ENCODE measurements around the gene GAMT.

The GAMT gene

GRCh38 chr19:1382250-1382649, 19.1 kb downstream of the GAMT start:
- no peaks in the 10 kb centered on the region for H3K27me3 ChIP-seq (ENCODE audit: control insufficient read depth in 1 of 2, insufficient read depth in 2 of 2, low read length in 2 of 2)
- no peak overlapping the region for H3K9ac ChIP-seq (ENCODE audit: low read length in 2 of 2)
- H3K4me1 ChIP-seq (ENCODE audit: control insufficient read depth, insufficient read depth, low read length) = peaks cover 18% of the 10 kb centered on the region
- no peak overlapping the region for H3K27ac ChIP-seq (ENCODE audit: low read length)
- no peak overlapping the region for H3K4me3 ChIP-seq (ENCODE audit: low read length in 2 of 2)
- H3K36me3 ChIP-seq (ENCODE audit: control insufficient read depth in 2 of 2, insufficient read depth in 2 of 2, low read length in 2 of 2) = peaks cover 0 to 9% of the 10 kb centered on the region in 2 donors
- no peaks in the 10 kb centered on the region for H3K9me3 ChIP-seq (ENCODE audit: control insufficient read depth in 2 of 2, low read length in 2 of 2)

- Histone ChIP-seq H3K27ac (ENCODE audit: low read length) (no peak overlapping the region), H3K4me3 (ENCODE audit: low read length in 2 of 2) (no peak overlapping the region), H3K4me1 (ENCODE audit: control insufficient read depth, insufficient read depth, low read length) (peaks cover 10% of the 10 kb centered on the region), H3K27me3 (ENCODE audit: control insufficient read depth in 1 of 2, insufficient read depth in 2 of 2, low read length in 2 of 2) (no peaks in the 10 kb centered on the region), H3K9ac (ENCODE audit: low read length in 2 of 2) (no peak overlapping the region), H3K9me3 (ENCODE audit: control insufficient read depth in 2 of 2, low read length in 2 of 2) (no peaks in the 10 kb centered on the region), H3K36me3 (ENCODE audit: control insufficient read depth in 2 of 2, insufficient read depth in 2 of 2, low read length in 2 of 2) (peaks cover 7 to 8% of the 10 kb centered on the region in 2 donors)
These were observed 21.3 kb downstream of the GAMT start for GRCh38 chr19:1379961-1380489.

DNA sequence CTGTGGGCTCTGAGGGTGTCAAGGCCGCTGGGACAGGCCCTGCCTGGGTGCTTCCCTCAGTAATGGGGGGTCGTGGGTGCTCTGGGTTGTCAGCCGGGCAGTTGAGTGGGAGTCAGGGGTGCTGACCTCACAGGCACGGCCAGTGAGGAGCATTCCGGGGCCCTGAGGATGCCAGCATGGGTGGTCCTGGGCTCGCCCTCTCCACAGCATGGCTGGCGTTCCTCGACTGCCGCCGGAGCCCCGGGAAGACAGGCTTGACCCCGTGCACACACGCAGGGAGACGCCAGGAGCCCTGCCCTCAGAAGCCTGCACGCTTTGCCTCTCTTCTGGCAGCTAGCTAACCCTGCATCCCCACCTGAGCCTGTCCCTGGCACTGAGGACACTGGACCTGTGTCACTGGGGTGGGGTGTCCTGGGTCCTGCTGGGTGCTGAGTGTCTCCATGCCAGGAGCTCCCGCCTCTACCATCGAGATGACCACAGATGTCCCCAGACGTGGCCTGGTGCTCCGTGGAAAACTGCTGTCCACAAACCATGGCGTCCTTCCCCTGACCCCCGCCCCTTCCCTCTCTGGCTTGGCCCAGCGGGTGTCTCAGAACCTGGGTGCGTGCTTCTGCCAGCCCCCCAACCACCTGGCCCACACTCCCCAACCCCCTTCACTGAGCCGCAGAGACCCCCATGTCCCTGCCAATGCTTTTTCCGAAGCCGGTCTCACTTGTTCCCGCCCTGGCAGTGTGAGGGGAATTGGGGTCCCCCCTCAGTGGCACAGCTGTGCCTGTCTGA, 22.0 kb downstream of the GAMT start:
- Histone ChIP-seq H3K36me3 (ENCODE audit: control insufficient read depth in 2 of 2, insufficient read depth in 2 of 2, low read length in 2 of 2) (peaks cover 7 to 8% of the 10 kb centered on the region in 2 donors), H3K9ac (ENCODE audit: low read length in 2 of 2) (no peak overlapping the region), H3K4me1 (ENCODE audit: control insufficient read depth, insufficient read depth, low read length) (peaks cover 4% of the 10 kb centered on the region), H3K4me3 (ENCODE audit: low read length in 2 of 2) (no peak overlapping the region), H3K9me3 (ENCODE audit: control insufficient read depth in 2 of 2, low read length in 2 of 2) (no peaks in the 10 kb centered on the region), H3K27ac (ENCODE audit: low read length) (no peak overlapping the region), H3K27me3 (ENCODE audit: control insufficient read depth in 1 of 2, insufficient read depth in 2 of 2, low read length in 2 of 2) (no peaks in the 10 kb centered on the region)

DNA sequence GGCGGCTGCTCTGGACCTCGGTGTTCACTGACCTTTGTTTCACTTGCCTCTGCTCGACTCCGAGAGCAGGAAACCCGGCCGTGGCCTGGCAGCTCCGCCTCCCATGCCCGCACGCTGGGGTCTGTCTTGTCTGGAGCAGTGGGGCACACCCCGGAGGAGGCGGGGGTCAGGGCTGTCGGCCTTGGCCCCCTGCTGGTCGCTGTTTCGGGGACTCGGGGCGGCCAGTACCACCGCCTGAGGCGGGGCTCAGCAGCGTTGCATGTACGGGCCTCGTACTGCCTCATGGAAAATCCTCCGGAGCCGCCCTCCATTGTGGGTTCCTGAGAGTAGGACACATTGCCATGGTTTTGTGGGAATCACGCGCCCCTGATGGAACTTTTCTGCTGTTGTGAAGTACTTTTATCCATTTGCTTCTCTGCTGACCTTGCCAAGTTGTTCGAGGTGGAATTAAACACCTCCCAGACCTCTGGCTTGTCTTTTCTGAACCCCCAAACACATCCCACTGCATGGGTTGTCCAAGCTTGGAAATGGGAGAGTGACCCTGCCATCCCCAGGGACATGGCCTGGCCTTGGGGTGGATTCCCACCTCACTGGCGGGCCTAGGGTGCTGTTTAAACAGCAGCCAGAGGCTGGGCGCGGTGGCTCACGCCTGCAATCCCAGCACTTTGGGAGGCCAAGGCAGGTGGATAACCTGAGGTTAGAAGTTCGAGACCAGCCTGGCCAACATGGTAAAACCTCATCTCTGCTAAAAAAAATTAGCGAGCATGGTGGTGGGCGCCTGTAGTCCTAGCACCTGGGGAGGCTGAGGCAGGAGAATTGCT, 23.2 kb downstream of the GAMT start:
- Histone ChIP-seq H3K4me1 (ENCODE audit: control insufficient read depth, insufficient read depth, low read length) (peaks cover 9% of the 10 kb centered on the region), H3K27ac (ENCODE audit: low read length) (no peak overlapping the region), H3K9me3 (ENCODE audit: control insufficient read depth in 2 of 2, low read length in 2 of 2) (no peaks in the 10 kb centered on the region), H3K27me3 (ENCODE audit: control insufficient read depth in 1 of 2, insufficient read depth in 2 of 2, low read length in 2 of 2) (no peaks in the 10 kb centered on the region), H3K9ac (ENCODE audit: low read length in 2 of 2) (no peak overlapping the region), H3K4me3 (ENCODE audit: low read length in 2 of 2) (no peak overlapping the region), H3K36me3 (ENCODE audit: control insufficient read depth in 2 of 2, insufficient read depth in 2 of 2, low read length in 2 of 2) (peaks cover 9 to 13% of the 10 kb centered on the region in 2 donors)

DNA sequence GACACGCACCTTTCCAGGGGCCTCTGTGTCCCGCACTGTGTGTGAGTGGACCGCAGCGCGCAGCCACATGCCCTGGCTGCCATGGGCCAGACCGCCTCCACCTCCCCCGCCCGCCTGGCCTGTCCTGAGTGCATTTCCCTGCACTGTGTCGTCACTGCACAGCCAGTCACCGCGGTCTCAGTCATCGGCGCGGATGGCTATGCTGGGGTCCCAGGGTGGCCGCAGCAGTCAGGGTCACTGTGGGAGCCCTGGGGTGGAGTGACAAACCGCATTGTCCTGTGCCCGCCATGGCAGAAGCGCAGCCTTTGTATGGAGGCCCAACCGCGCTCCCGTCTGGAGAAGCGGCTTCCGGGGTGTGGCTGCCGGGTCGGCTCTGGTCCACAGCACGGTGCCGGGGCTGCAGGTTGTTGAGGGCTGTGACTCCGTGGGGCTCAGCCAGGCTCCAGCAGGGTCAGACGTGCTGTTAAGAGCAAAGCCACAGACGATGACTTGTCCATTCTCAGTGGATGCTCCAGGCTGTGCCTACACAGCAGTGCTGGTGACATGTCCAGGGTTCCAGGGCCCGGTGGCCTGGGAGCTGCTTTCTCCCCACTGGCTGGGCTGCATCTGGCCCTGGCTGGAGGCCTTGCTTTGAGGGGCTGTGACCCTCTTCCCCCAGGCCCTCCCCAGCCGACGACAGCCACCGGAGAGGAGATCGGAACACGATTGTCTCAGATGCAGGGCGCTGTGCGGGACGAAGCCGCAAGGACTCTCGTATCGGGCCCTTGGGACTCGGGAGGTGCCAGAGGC, 24.0 kb downstream of the GAMT start:
- no peak overlapping the region for H3K4me3 ChIP-seq (ENCODE audit: low read length in 2 of 2)
- H3K27me3 ChIP-seq (ENCODE audit: control insufficient read depth in 1 of 2, insufficient read depth in 2 of 2, low read length in 2 of 2) = no peaks in the 10 kb centered on the region
- H3K9ac ChIP-seq (ENCODE audit: low read length in 2 of 2) = no peak overlapping the region
- H3K27ac ChIP-seq (ENCODE audit: low read length) = no peak overlapping the region
- H3K9me3 ChIP-seq (ENCODE audit: control insufficient read depth in 2 of 2, low read length in 2 of 2) = no peaks in the 10 kb centered on the region
- peaks cover 13% of the 10 kb centered on the region for H3K4me1 ChIP-seq (ENCODE audit: control insufficient read depth, insufficient read depth, low read length)
- peaks cover 11 to 18% of the 10 kb centered on the region in 2 donors for H3K36me3 ChIP-seq (ENCODE audit: control insufficient read depth in 2 of 2, insufficient read depth in 2 of 2, low read length in 2 of 2)

- Histone ChIP-seq H3K27ac (ENCODE audit: low read length) (no peak overlapping the region), H3K9ac (ENCODE audit: low read length in 2 of 2) (no peak overlapping the region), H3K4me3 (ENCODE audit: low read length in 2 of 2) (no peak overlapping the region), H3K9me3 (ENCODE audit: control insufficient read depth in 2 of 2, low read length in 2 of 2) (no peaks in the 10 kb centered on the region), H3K36me3 (ENCODE audit: control insufficient read depth in 2 of 2, insufficient read depth in 2 of 2, low read length in 2 of 2) (peaks cover 11 to 18% of the 10 kb centered on the region in 2 donors), H3K27me3 (ENCODE audit: control insufficient read depth in 1 of 2, insufficient read depth in 2 of 2, low read length in 2 of 2) (no peaks in the 10 kb centered on the region), H3K4me1 (ENCODE audit: control insufficient read depth, insufficient read depth, low read length) (peaks cover 12% of the 10 kb centered on the region)
These were observed 24.9 kb downstream of the GAMT start for GRCh38 chr19:1376415-1376805.

DNA sequence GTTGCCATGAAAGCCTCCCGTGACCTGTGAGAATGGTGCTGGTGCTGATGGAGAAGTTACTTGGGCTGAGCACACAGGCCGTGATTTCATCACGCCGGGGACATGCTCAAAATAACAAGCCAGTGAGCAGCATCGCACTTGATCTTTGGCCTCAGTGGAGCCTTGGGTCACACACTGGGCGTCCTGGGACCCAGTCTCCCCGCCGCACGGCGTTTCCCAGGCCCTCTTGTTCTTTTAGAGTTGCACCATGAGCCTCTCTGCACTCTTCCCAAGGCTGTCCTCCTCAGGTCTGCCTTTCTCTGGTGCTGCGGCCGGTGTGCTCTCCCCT, 27.1 kb downstream of the GAMT start:
- Histone ChIP-seq H3K4me1 (ENCODE audit: control insufficient read depth, insufficient read depth, low read length) (peaks cover 9% of the 10 kb centered on the region), H3K9me3 (ENCODE audit: control insufficient read depth in 2 of 2, low read length in 2 of 2) (no peaks in the 10 kb centered on the region), H3K27me3 (ENCODE audit: control insufficient read depth in 1 of 2, insufficient read depth in 2 of 2, low read length in 2 of 2) (no peaks in the 10 kb centered on the region), H3K9ac (ENCODE audit: low read length in 2 of 2) (no peak overlapping the region), H3K4me3 (ENCODE audit: low read length in 2 of 2) (no peak overlapping the region), H3K27ac (ENCODE audit: low read length) (no peak overlapping the region), H3K36me3 (ENCODE audit: control insufficient read depth in 2 of 2, insufficient read depth in 2 of 2, low read length in 2 of 2) (peaks cover 27 to 35% of the 10 kb centered on the region in 2 donors)

DNA sequence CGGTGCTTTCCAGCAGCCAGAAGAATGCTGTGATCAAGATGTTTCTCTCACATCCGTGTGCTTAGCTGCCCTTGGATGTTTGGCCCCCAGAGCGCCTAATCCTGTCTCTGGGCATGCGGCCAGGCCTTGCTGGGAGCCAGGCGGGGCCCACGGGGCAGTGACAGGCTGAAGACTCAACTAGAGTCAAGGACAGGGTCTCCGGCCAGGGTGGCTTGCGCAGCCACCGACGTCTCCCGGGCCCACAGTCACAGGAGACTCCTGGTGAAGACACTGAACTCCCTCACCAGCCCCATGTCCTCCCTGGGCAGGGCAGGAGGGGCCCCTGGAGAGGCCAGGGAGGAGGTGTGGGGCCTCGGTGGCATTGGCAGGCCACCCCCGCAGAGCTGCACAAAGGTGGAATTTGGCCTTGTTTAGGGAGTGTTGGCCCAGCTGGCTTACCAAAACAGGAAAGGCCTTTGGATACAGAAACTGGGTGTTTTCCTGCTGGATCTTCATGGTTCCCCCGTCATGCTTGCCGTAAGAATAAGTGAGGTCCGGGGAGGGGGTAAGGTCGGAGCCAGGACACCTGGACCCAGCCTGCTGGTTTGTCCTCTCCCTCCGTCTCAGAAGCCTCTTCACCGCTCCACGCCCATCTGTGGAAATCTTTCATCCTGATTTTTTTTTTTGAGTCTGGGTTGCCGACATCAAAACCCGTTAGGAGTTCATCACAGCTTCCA, 27.6 kb downstream of the GAMT start:
- no peaks in the 10 kb centered on the region for H3K9me3 ChIP-seq (ENCODE audit: control insufficient read depth in 2 of 2, low read length in 2 of 2)
- H3K27ac ChIP-seq (ENCODE audit: low read length) = peak overlapping the region; percentile 46
- H3K4me1 ChIP-seq (ENCODE audit: control insufficient read depth, insufficient read depth, low read length) = peaks cover 9% of the 10 kb centered on the region
- no peaks in the 10 kb centered on the region for H3K27me3 ChIP-seq (ENCODE audit: control insufficient read depth in 1 of 2, insufficient read depth in 2 of 2, low read length in 2 of 2)
- no peak overlapping the region for H3K4me3 ChIP-seq (ENCODE audit: low read length in 2 of 2)
- H3K9ac ChIP-seq (ENCODE audit: low read length in 2 of 2) = no peak overlapping the region
- peaks cover 27 to 38% of the 10 kb centered on the region in 2 donors for H3K36me3 ChIP-seq (ENCODE audit: control insufficient read depth in 2 of 2, insufficient read depth in 2 of 2, low read length in 2 of 2)

DNA sequence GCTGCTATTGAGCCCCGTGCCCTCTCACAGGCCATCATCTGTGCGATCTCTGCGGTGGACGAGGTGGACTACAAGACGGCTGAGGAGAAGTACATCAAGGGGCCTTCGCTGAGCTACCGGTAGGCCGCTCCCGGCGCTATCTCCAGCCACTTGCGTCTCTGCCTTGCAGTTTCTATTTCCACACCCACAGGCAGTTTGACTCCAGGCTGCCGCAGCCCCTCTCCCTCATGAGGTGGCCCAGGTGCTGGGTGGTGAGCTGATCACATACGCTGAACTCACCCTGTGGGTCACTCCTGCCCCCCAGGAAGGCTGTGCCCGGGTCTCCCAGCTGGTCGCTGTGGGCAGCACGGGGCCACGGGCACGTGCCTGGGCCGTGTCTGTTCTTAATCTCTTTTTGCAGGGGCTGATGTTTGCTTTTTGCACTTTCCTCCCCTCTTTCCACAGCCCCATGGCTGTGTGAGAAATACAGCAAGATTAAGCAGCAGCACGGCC, 28.3 kb downstream of the GAMT start:
- Histone ChIP-seq H3K36me3 (ENCODE audit: control insufficient read depth in 2 of 2, insufficient read depth in 2 of 2, low read length in 2 of 2) (peaks cover 27 to 42% of the 10 kb centered on the region in 2 donors), H3K9ac (ENCODE audit: low read length in 2 of 2) (no peak overlapping the region), H3K4me3 (ENCODE audit: low read length in 2 of 2) (no peak overlapping the region), H3K4me1 (ENCODE audit: control insufficient read depth, insufficient read depth, low read length) (peaks cover 9% of the 10 kb centered on the region), H3K27me3 (ENCODE audit: control insufficient read depth in 1 of 2, insufficient read depth in 2 of 2, low read length in 2 of 2) (no peaks in the 10 kb centered on the region), H3K9me3 (ENCODE audit: control insufficient read depth in 2 of 2, low read length in 2 of 2) (no peaks in the 10 kb centered on the region), H3K27ac (ENCODE audit: low read length) (peak overlapping the region; percentile 46)
